Gastrocnemius medialis (tissue), 4 donors: Measurements from ENCODE around the gene KIF1A. TPM values are rescaled to one million over a fixed set of nuclear protein-coding genes. Genes with fewer than 3 reads are reported as not detected.
A peak's percentile ranks its signal among the peaks of the same experiment; 100 is the strongest.
"Not testable (repeated sequence)": the region's sequence is repeated elsewhere in the genome, so short reads cannot be mapped to it uniquely, and the experiment has no call there.

ENCODE experiments used
- ATAC-seq, 2 donors: fragments of 150-250 bp; one replicate each; pipeline ENCODE4 v1.9.1; 2016
- DNase-seq, 2 donors: peaks; one replicate each; pipeline ENCODE4 v3.0.0-alpha.2; 2019
- H3K27ac ChIP-seq, 4 donors: fragments of 200-600 bp; sonication (generic); 1 replicate in 1 of 4; 2 replicates in 3 of 4; pipeline ENCODE4 v1.5.1; 2016 to 2018; ENCODE audit warnings: mild to moderate bottlenecking in 2 of 4, moderate library complexity in 1 of 4
- H3K27me3 ChIP-seq, 3 donors: fragments of 200-600 bp; sonication (generic) in 2 of 3; 1 replicate in 1 of 3; 2 replicates in 2 of 3; pipeline versions ENCODE4 v1.5.1 to v1.6.0; 2016 to 2019; ENCODE audit warnings: mild to moderate bottlenecking in 1 of 3, moderate library complexity in 1 of 3
- H3K36me3 ChIP-seq, 2 donors: fragments of 200-600 bp; sonication (generic) in 1 of 2; one replicate each; pipeline ENCODE4 v1.5.1; 2017 to 2018
- H3K4me1 ChIP-seq, 2 donors: fragments of 200-600 bp; sonication (generic) in 1 of 2; one replicate each; pipeline ENCODE4 v1.5.1; 2016 to 2017; ENCODE audit warnings: mild to moderate bottlenecking in 2 of 2
- H3K4me3 ChIP-seq, 4 donors: fragments of 200-600 bp; sonication (generic) in 3 of 4; 1 replicate in 1 of 4; 2 replicates in 3 of 4; pipeline ENCODE4 v1.5.1; 2016 to 2019; ENCODE audit warnings: mild to moderate bottlenecking in 2 of 4
- H3K9me3 ChIP-seq, 3 donors: fragments of 200-600 bp; sonication (generic) in 2 of 3; 1 replicate in 1 of 3; 2 replicates in 2 of 3; pipeline ENCODE4 v1.5.1; 2016 to 2019
- CTCF ChIP-seq, 5 experiments: fragments of 450-650 bp in 3 of 5; fragments of 200-600 bp in 2 of 5; sonication (generic) in 2 of 5; IDR thresholded peaks in 4 of 5; conservative IDR thresholded peaks in 1 of 5; 1 replicate in 4 of 5; 2 replicates in 1 of 5; pipeline ENCODE4 v1.5.1; 2016 to 2019; ENCODE audit warnings: antibody characterized with exemption in 5 of 5, mild to moderate bottlenecking in 3 of 5, moderate library complexity in 3 of 5
- POLR2A ChIP-seq, 2 donors: fragments of 450-650 bp; IDR thresholded peaks; one replicate each; pipeline ENCODE4 v1.6.1; 2017; ENCODE audit warnings: antibody characterized with exemption in 2 of 2, mild to moderate bottlenecking in 2 of 2, moderate library complexity in 2 of 2
- in situ Hi-C, 4 donors: fragments of 200-750 bp; cut with MboI; loops; one replicate each; pipeline versions ENCODE4 v1.15.0 to v1.8.0; 2017; ENCODE audit warnings: low sequenced_read_pairs in 4 of 4
- intact Hi-C: fragments of 100-400 bp; cut with DNase I; formaldehyde crosslinking; loops from one replicate; pipeline ENCODE4 v1.15.1; 2023; ENCODE audit warnings: low total_unique reads
- total RNA-seq, 4 donors: library from RNA; depleted of rRNA; stranded (reverse); fragments of >200 nt; gene quantifications; one replicate each; pipeline versions ENCODE4 v1.1.0 to v1.2.3, GENCODE V29; 2016

Gene KIF1A
- total RNA-seq, 4 donors from 2014 or later, result 0.05 to 0.33 (median 0.09) TPM; not detected in 1

- peaks cover under 1 to 17% (median 11%) of the 10 kb centered on the region in 3 donors for H3K27me3 ChIP-seq
- H3K4me1 ChIP-seq, result no peaks in the 10 kb centered on the region
- no peak for TF ChIP-seq CTCF (IDR thresholded peaks at IDR 0.05 in 4 of 5, conservative IDR thresholded peaks at IDR 0.05 in 1 of 5)
- no peak for TF ChIP-seq POLR2A (IDR thresholded peaks at IDR 0.05)
- DNase-seq (no peak), ATAC-seq (no peak)
- intact Hi-C loops, result no loop called here
- in situ Hi-C loops, result loop anchor here in 3 of 4 donors (25.0 kb wide), 1 partner anchor 190 kb away; no protein-coding TSS in a partner anchor
- no peaks in the 10 kb centered on the region for H3K36me3 ChIP-seq
- H3K27ac ChIP-seq, result no peak overlapping the region
- H3K9me3 ChIP-seq, result no peaks in the 10 kb centered on the region
- no peak overlapping the region for H3K4me3 ChIP-seq
Measured at GRCh38 chr2:240701736-240702639, 118.0 kb downstream of the KIF1A start.

- no peaks in the 10 kb centered on the region for H3K4me1 ChIP-seq
- no peak for ATAC-seq
- H3K27me3 ChIP-seq, result peaks cover 0 to 17% (median 11%) of the 10 kb centered on the region in 3 donors
- H3K27ac ChIP-seq, result no peak overlapping the region
- H3K36me3 ChIP-seq, result no peaks in the 10 kb centered on the region
- no peak overlapping the region for H3K4me3 ChIP-seq
- intact Hi-C loops (no loop called here), in situ Hi-C loops (loop anchor here in 3 of 4 donors (25.0 kb wide), 1 partner anchor 189 kb away; no protein-coding TSS in a partner anchor)
- TF ChIP-seq CTCF (IDR thresholded peaks at IDR 0.05 in 4 of 5, conservative IDR thresholded peaks at IDR 0.05 in 1 of 5), result no peak
- TF ChIP-seq POLR2A (IDR thresholded peaks at IDR 0.05), result no peak
- DNase-seq, result no peak
- no peaks in the 10 kb centered on the region for H3K9me3 ChIP-seq
Measured at GRCh38 chr2:240701091-240701735, 118.8 kb downstream of the KIF1A start.

GRCh38 chr2:240700616-240701015 is 119.4 kb downstream of the KIF1A start:
- H3K4me3 ChIP-seq, H3K36me3 ChIP-seq, DNase-seq, H3K4me1 ChIP-seq, ATAC-seq, H3K9me3 ChIP-seq, H3K27ac ChIP-seq, intact Hi-C loops: not testable (repeated sequence)
- peaks cover 0 to 17% (median 11%) of the 10 kb centered on the region in 3 donors for H3K27me3 ChIP-seq
- in situ Hi-C loops, result loop anchor here in 3 of 4 donors (25.0 kb wide), 1 partner anchor 188 kb away; no protein-coding TSS in a partner anchor

GRCh38 chr2:240699835-240700234 is 120.2 kb downstream of the KIF1A start:
- intact Hi-C loops, H3K27ac ChIP-seq, H3K9me3 ChIP-seq, DNase-seq, H3K36me3 ChIP-seq, ATAC-seq, H3K4me1 ChIP-seq, H3K4me3 ChIP-seq: not testable (repeated sequence)
- in situ Hi-C loops, result loop anchor here in 3 of 4 donors (25.0 kb wide), 1 partner anchor 188 kb away; no protein-coding TSS in a partner anchor
- H3K27me3 ChIP-seq, result peaks cover 0 to 11% (median 7%) of the 10 kb centered on the region in 3 donors

GRCh38 chr2:240698852-240699561 is 121.0 kb downstream of the KIF1A start:
- H3K36me3 ChIP-seq, intact Hi-C loops, H3K9me3 ChIP-seq, H3K27ac ChIP-seq, H3K27me3 ChIP-seq, H3K4me3 ChIP-seq, H3K4me1 ChIP-seq, in situ Hi-C loops: not testable (repeated sequence)
- DNase-seq (peak in 1 of 2 donors; percentile 1), ATAC-seq (peak; percentile 33 to 34)

GRCh38 chr2:240696469-240696868 is 123.5 kb downstream of the KIF1A start:
- DNase-seq, H3K36me3 ChIP-seq, ATAC-seq, H3K27ac ChIP-seq, in situ Hi-C loops, H3K4me3 ChIP-seq, H3K4me1 ChIP-seq, H3K9me3 ChIP-seq, intact Hi-C loops, H3K27me3 ChIP-seq: not testable (repeated sequence)

GRCh38 chr2:240695593-240695992 is 124.4 kb downstream of the KIF1A start:
- intact Hi-C loops, in situ Hi-C loops: not testable (repeated sequence)

GRCh38 chr2:240694304-240694703 is 125.7 kb downstream of the KIF1A start:
- H3K27ac ChIP-seq, H3K27me3 ChIP-seq, H3K36me3 ChIP-seq, H3K4me1 ChIP-seq, ATAC-seq, intact Hi-C loops, DNase-seq, H3K4me3 ChIP-seq, in situ Hi-C loops, H3K9me3 ChIP-seq: not testable (repeated sequence)

More at GRCh38 chr2:240695593-240695992, 124.4 kb downstream of the KIF1A start:
- H3K36me3 ChIP-seq, H3K4me1 ChIP-seq, H3K27ac ChIP-seq, H3K4me3 ChIP-seq, H3K27me3 ChIP-seq, H3K9me3 ChIP-seq, DNase-seq, ATAC-seq: not testable (repeated sequence)
